Tongue (tissue), 2 donors: ENCODE measurements around the gene CRACDL. TPM values are rescaled to one million over a fixed set of nuclear protein-coding genes. Genes with fewer than 3 reads are reported as not detected.

ENCODE experiments used
- DNase-seq: peaks from one replicate; pipeline ENCODE4 v3.0.0-alpha.2; 2015
- total RNA-seq: library from RNA; depleted of rRNA; stranded (reverse); fragments of >200 nt; gene quantifications from one replicate; pipeline ENCODE4 v1.2.3, GENCODE V29; 2014

The CRACDL gene
- total RNA-seq, 1 donor from 2014 or later: 5.7 TPM

- peak; percentile 47 for DNase-seq
Observed at GRCh38 chr2:98803405-98804264, 132.4 kb downstream of the CRACDL start.

DNA sequence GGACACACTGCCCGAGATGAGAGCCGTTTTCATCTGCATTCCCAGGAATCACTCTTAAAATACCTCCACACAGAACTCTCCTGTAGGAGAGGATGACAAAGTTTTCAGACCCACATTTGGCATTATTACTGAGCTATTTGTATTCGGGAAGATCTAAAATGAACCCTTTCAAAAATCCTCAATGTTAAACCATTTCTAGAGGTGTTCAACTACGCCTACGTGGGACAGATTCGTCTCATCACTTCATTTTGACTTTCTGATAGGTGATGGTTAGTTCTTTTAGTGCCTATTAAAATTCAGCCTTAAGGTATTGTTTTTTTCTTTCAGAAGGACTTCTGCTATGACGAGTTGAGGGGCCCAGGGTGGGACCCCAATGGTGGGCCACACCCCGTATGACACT is 133.7 kb downstream of the CRACDL start:
- DNase-seq: no peak

GRCh38 chr2:98801921-98802321 is 134.1 kb downstream of the CRACDL start:
- DNase-seq: no peak

GRCh38 chr2:98801286-98801685 is 134.7 kb downstream of the CRACDL start:
- DNase-seq: no peak

GRCh38 chr2:98800330-98801064 is 135.5 kb downstream of the CRACDL start:
- peak; percentile 66 for DNase-seq

GRCh38 chr2:98799375-98800329 is 136.4 kb downstream of the CRACDL start:
- DNase-seq: no peak

GRCh38 chr2:98796775-98797544 is 139.1 kb downstream of the CRACDL start:
- no peak for DNase-seq

GRCh38 chr2:98795891-98796676 is 139.9 kb downstream of the CRACDL start:
- no peak for DNase-seq

- peak; percentile 50 for DNase-seq
Observed at GRCh38 chr2:98793897-98794830, 141.9 kb downstream of the CRACDL start.

GRCh38 chr2:98793275-98793674 is 142.8 kb downstream of the CRACDL start:
- no peak for DNase-seq

GRCh38 chr2:98790221-98790620 is 145.8 kb downstream of the CRACDL start:
- no peak for DNase-seq

- DNase-seq: no peak
Observed at GRCh38 chr2:98787700-98788099, 148.3 kb downstream of the CRACDL start.

DNA sequence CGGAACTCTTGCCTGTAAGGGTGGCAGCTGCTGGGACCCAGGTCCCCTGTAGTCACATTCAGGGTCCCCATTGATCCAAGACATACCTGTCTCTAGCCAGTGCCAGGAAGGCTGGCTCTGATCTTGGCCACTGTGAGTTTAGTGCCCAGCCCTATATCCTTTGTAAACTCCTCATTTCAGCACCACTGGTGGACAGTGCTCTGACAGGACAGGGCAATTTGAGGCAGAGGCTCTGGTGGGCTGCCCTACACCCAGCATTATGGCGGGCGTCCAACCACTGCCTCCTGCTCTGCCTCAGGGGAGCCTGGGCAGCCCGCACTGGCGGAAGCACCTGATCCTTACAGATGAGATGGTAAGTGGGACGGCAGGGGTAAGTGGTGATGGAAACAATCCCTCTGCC is 149.8 kb downstream of the CRACDL start:
- DNase-seq: no peak

DNA sequence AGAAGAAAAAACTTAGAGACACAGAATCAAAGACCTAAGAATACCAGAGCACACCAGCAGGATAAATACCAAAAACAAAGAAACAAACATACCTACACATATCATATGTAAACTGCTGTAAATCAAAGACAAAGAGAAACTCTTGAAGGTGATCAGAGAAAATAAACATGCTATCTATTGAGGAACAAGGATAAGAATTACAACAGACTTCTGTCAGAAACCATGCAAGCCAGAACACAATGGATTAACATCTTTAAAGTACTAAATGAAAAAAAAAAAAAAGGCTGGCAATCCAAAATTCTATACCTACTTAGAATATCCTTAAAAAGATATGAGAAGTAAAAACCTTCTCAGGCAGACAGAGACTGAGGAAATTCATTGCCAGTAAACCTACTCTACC is 153.5 kb downstream of the CRACDL start:
- DNase-seq: no peak

DNA sequence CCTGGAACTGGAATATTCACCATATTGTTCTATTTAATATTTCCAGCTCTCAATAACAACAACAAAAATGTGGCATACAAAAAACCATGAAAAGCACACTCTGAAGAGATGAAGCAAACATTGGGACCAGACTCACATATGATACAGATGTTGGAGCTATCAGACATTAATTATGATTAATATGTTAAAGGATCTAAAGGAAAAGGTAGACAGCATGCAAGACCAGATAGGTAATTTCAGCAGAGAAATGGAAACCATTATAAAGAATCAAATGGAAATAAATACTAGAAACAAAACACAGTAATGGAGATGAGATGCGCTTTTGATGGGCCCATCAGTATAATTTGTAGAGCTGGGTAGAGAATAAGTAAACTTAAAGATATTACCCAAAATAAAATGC is 154.2 kb downstream of the CRACDL start:
- DNase-seq: no peak

DNA sequence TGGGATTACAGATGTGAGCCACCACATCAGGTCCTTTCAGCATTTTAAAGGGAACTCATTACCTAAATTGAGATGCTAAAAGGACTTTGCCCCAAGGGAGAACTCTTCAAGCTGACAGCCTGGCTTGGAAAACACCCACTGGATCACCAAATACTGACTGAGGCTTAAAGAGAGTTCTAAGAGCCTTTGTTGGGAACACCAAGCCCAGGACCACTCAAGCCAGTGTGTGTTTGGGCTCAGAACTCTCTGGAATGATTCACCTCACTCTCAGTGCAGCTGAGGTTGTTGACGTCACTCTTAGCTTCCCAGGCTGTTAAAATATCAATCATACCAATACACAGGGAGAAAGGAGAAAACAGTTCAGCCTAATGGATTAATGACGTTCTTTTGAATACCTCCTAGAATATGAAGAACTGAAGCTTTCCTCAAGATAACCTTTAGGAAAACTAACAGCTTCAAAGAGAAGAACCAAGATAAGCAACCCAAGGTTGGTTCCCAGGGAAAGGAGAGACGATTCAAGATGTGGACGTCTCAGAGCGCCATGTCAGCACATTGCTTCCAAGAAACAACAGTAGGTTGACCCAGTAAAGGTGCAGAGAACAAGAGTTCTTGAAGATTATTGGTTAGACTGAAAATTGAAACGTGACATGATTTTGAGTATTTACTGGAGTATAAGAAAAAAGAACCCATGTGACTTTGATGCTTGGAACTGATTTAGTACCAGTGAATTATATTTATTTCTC is 157.1 kb downstream of the CRACDL start:
- no peak for DNase-seq

DNA sequence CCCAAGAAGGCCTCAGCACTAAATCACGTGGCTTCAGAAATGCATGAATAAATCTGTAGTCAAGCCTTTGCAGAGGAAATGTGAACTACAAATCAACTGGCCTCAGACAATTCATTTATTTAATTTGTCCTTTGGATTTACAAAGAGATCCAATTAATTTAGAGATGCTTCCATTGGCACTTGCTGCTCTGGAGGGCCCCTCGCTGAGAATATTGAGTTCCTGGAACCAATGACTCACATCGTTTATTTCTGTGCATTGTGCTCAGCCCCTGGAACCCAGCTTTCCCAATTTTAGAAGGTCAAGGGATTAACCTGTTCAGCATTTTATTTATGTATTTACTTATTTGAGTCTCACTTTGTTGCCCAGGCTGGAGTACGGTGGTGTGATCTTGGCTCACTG is 157.9 kb downstream of the CRACDL start:
- DNase-seq: no peak

- no peak for DNase-seq
Observed at GRCh38 chr2:98777710-98778109, 158.3 kb downstream of the CRACDL start.

DNA sequence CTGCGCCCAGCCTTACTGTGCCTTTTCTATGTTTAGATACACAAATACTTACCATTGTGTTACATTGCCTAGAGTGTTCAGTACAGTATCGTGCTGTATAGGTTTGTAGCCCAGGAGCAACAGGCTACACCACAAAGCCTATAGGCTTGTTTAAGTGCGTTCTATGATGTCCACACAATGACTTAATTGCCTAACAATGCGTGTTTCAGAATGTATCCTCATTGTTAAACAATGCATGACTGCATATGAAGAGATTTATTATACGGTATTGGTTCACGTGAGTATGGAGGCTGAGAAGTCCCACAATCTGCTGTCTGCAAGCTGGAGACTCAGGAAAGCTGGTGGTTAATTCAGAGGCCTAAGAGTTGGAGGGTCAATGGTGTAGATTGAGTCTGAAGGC is 158.9 kb downstream of the CRACDL start:
- DNase-seq: no peak
